Thyroid gland (tissue), 4 donors: ENCODE results near the gene POLDIP2. TPM values are rescaled to one million over a fixed set of nuclear protein-coding genes. Genes with fewer than 3 reads are reported as not detected.

Experiments used
- DNase-seq, 2 donors: peaks; one replicate each; pipeline ENCODE4 v3.0.0-alpha.2; 2019
- H3K27ac ChIP-seq, 3 donors: fragments of 200-600 bp; sonication (generic); 1 replicate in 2 of 3; 2 replicates in 1 of 3; pipeline ENCODE4 v1.5.1; 2016 to 2019; ENCODE audit warnings: mild to moderate bottlenecking in 1 of 3, moderate library complexity in 1 of 3
- H3K27me3 ChIP-seq: fragments of 200-600 bp; sonication (generic); one replicate; pipeline ENCODE4 v1.5.1; 2019
- H3K36me3 ChIP-seq, 2 donors: fragments of 200-600 bp; sonication (generic); one replicate each; pipeline ENCODE4 v1.5.1; 2016 to 2019
- H3K4me1 ChIP-seq, 2 donors: fragments of 200-600 bp; sonication (generic); one replicate each; pipeline ENCODE4 v1.5.1; 2017 to 2019
- H3K4me3 ChIP-seq, 3 donors: fragments of 200-600 bp; sonication (generic); replicated peaks in 1 of 3; 1 replicate in 2 of 3; 2 replicates in 1 of 3; pipeline ENCODE4 v1.5.1; 2016; ENCODE audit warnings: mild to moderate bottlenecking in 1 of 3
- H3K9me3 ChIP-seq: fragments of 200-600 bp; sonication (generic); one replicate; pipeline ENCODE4 v1.5.1; 2017
- POLR2A ChIP-seq, 2 donors: fragments of 450-650 bp; IDR thresholded peaks; one replicate each; pipeline ENCODE4 v1.6.1; 2017; ENCODE audit warnings: antibody characterized with exemption in 2 of 2, mild to moderate bottlenecking in 2 of 2, moderate library complexity in 1 of 2
- WGBS, 2 donors: methylation state at CpG; one replicate each; pipeline ENCODE4 v1.1.5; 2017; 5-methylcytosine and 5-hydroxymethylcytosine counted together
- intact Hi-C: fragments of 100-400 bp; cut with DNase I; formaldehyde crosslinking; loops from one replicate; pipeline ENCODE4 v1.15.1; 2023
- total RNA-seq, 4 donors: library from RNA; depleted of rRNA; stranded (reverse); fragments of >200 nt; gene quantifications; one replicate each; pipeline ENCODE4 v1.2.3, GENCODE V29; 2016
- TF ChIP-seq, protein P1 (sequence below), 6 experiments: fragments of 200-600 bp in 3 of 6; fragments of 450-650 bp in 3 of 6; sonication (generic) in 3 of 6; IDR thresholded peaks; one replicate each; pipeline ENCODE4 v1.5.1; 2016 to 2019; ENCODE audit warnings: antibody characterized with exemption in 6 of 6, mild to moderate bottlenecking in 2 of 6, inconsistent platforms in 1 of 6, moderate library complexity in 1 of 6

Gene POLDIP2
- total RNA-seq, 4 donors from 2014 or later, result 55.4 to 102 (median 91.7) TPM

GRCh38 chr17:28372945-28373274, 15.6 kb upstream of the POLDIP2 start:
- 84 to 88% methylated on average over 6 of the region's 6 CpGs for WGBS, 2 donors
- Histone ChIP-seq H3K9me3 (no peaks in the 10 kb centered on the region), H3K36me3 (no peaks in the 10 kb centered on the region), H3K4me1 (peaks cover 15 to 25% of the 10 kb centered on the region in 2 donors), H3K4me3 (peak overlapping the region in 1 of 3 donors; percentile 45), H3K27me3 (no peaks in the 10 kb centered on the region), H3K27ac (no peak overlapping the region)
- TF ChIP-seq, protein P1, sequence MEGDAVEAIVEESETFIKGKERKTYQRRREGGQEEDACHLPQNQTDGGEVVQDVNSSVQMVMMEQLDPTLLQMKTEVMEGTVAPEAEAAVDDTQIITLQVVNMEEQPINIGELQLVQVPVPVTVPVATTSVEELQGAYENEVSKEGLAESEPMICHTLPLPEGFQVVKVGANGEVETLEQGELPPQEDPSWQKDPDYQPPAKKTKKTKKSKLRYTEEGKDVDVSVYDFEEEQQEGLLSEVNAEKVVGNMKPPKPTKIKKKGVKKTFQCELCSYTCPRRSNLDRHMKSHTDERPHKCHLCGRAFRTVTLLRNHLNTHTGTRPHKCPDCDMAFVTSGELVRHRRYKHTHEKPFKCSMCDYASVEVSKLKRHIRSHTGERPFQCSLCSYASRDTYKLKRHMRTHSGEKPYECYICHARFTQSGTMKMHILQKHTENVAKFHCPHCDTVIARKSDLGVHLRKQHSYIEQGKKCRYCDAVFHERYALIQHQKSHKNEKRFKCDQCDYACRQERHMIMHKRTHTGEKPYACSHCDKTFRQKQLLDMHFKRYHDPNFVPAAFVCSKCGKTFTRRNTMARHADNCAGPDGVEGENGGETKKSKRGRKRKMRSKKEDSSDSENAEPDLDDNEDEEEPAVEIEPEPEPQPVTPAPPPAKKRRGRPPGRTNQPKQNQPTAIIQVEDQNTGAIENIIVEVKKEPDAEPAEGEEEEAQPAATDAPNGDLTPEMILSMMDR (IDR thresholded peaks at IDR 0.05), result no peak
- TF ChIP-seq POLR2A (IDR thresholded peaks at IDR 0.05), result no peak
- intact Hi-C loops, result no loop called here
- no peak for DNase-seq

- Histone ChIP-seq H3K4me1 (peaks cover 15 to 25% of the 10 kb centered on the region in 2 donors), H3K27ac (peak overlapping the region in 1 of 3 donors; percentile 30), H3K9me3 (no peaks in the 10 kb centered on the region), H3K27me3 (no peaks in the 10 kb centered on the region), H3K36me3 (no peaks in the 10 kb centered on the region), H3K4me3 (peak overlapping the region; percentile 11 to 45 (median 45))
- intact Hi-C loops, result no loop called here
- 19 to 61% methylated on average over 6 to 18 of the region's 53 CpGs for WGBS, 2 donors
- DNase-seq, result peak; percentile 21 to 29
- TF ChIP-seq, protein P1 (IDR thresholded peaks at IDR 0.05), result no peak
- TF ChIP-seq POLR2A (IDR thresholded peaks at IDR 0.05), result no peak
These were observed 15.0 kb upstream of the POLDIP2 start for GRCh38 chr17:28372203-28372944.

DNA sequence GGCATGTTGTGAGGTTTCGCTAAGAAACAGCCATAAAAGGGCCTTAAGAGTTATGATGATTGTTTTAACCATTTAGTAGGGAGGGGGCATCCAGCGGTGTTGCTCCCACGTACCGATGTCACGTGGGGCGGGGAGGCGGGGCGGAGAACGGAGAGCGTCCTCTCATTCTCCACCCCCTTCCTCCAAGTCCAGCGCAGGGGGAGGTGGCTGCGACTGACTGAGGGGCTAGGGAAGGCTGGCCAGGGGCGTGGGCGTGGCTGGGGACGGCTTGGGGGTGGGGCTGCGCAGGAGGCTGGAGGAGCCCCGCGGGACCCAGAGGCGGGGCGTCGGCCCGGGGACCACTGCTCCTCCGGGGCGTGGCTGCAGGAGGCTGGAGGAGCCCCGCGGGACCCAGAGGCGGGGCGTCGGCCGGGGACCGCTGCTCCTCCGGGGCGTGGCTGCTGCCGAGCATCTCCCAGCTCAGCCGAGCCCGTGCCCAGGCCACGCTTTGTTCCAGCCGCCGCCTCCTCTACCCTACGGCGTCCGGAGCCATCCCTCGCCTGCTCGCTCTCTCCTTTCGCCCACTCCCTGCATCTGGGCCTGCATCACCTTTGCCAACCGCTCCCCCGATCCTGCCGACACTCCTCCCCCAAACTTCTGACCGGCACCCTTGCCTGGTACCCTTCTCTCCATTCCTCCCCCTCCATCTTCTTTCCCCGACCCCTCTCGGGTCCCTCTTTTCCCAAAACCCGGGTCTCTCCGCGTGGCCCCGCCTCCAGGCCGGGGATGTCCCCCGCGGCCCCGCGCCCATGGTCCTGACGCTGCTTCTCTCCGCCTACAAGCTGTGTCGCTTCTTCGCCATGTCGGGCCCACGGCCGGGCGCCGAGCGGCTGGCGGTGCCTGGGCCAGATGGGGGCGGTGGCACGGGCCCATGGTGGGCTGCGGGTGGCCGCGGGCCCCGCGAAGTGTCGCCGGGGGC, 14.2 kb upstream of the POLDIP2 start, which contains the start of gene SARM1:
Gene SARM1 (plus strand): TSS at position 450 of the 958 bp plus-strand sequence. CDS start 339 bp downstream, at position 789.
- Histone ChIP-seq H3K9me3 (no peaks in the 10 kb centered on the region), H3K4me1 (peaks cover 15 to 25% of the 10 kb centered on the region in 2 donors), H3K4me3 (peak within 1 kb of the TSS; percentile 11 to 45 (median 45)), H3K36me3 (no peaks in the 10 kb centered on the region), H3K27me3 (no peaks in the 10 kb centered on the region), H3K27ac (peak within 1 kb of the TSS in 1 of 3 donors; percentile 30)
- peak; percentile 69 to 79 for DNase-seq
- 1% methylated on average over 40 to 42 of the region's 80 CpGs for WGBS, 2 donors
- intact Hi-C loops, result no loop called here
- TF ChIP-seq, protein P1 (IDR thresholded peaks at IDR 0.05), result no peak
- TF ChIP-seq POLR2A (IDR thresholded peaks at IDR 0.05), result no peak

DNA sequence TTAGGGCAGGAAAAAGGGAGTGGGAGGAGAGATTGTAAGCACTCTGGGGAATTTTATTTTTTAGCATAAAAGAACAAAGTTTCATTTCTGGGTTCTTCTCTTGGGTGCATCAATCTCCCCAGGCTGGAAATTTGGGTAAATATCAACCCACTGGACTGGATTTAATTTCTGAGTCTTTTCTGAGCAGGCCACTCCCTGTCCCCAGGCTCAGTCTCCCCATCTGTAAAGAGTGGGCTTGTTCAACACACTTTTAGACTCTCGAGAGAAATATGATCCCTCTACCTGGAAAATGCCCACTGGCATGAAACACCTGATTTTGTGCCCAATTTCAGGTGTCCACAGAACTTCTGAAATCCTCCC, 13.4 kb upstream of the POLDIP2 start:
- no peaks in the 10 kb centered on the region for H3K9me3 ChIP-seq
- H3K4me1 ChIP-seq, result peaks cover 15 to 25% of the 10 kb centered on the region in 2 donors
- intact Hi-C loops, result no loop called here
- H3K27ac ChIP-seq, result no peak overlapping the region
- no peak for DNase-seq
- no peak overlapping the region for H3K4me3 ChIP-seq
- WGBS, 2 donors, result 73 to 82% methylated on average over 1 of the region's 1 CpG
- TF ChIP-seq, protein P1 (IDR thresholded peaks at IDR 0.05), result no peak
- TF ChIP-seq POLR2A (IDR thresholded peaks at IDR 0.05), result no peak
- H3K36me3 ChIP-seq, result no peaks in the 10 kb centered on the region
- H3K27me3 ChIP-seq, result no peaks in the 10 kb centered on the region
